ENCODE measurements around the gene RPS14. TPM values are rescaled to one million over a fixed set of nuclear protein-coding genes. Genes with fewer than 3 reads are reported as not detected.
A peak's percentile ranks its signal among the peaks of the same experiment; 100 is the strongest.

The RPS14 gene
- total and polyA plus RNA-seq, 5 donors from 2014 or later, result 3,121 to 8,871 (median 6,266) TPM

- peaks cover 49% of the 10 kb centered on the region for H3K36me3 Mint-ChIP-seq
- no peak for DNase-seq
Measured at GRCh38 chr5:150399524-150400211, 49.9 kb downstream of the RPS14 start.

GRCh38 chr5:150398722-150399523 lies 50.6 kb downstream of the RPS14 start:
- Histone ChIP-seq H3K27ac (ENCODE audit: insufficient read depth, low read length, poor library complexity, severe bottlenecking) (peak overlapping the region; percentile 16), H3K4me1 (ENCODE audit: control insufficient read depth, insufficient read depth, low read length, poor library complexity, severe bottlenecking) (no peaks in the 10 kb centered on the region), H3K36me3 (ENCODE audit: control insufficient read depth, insufficient read depth, low read length) (peaks cover 90% of the 10 kb centered on the region), H3K9me3 (ENCODE audit: control insufficient read depth in 2 of 2, low read length in 2 of 2) (no peaks in the 10 kb centered on the region), H3K4me3 (ENCODE audit: low read depth, low read length) (no peak overlapping the region), H3K27me3 (ENCODE audit: control insufficient read depth, insufficient read depth, low read length) (no peaks in the 10 kb centered on the region)
- Mint-ChIP-seq H3K27ac (no peak overlapping the region), H3K4me3 (peak overlapping the region in 1 of 4 donors; percentile 68), H3K36me3 (peaks cover 49% of the 10 kb centered on the region), H3K9me3 (no peaks in the 10 kb centered on the region), H3K27me3 (peaks cover 4% of the 10 kb centered on the region), H3K4me1 (peaks cover 0 to 7% (median 0%) of the 10 kb centered on the region in 4 donors)
- peak; percentile 43 to 44 for ATAC-seq (ENCODE audit: low read depth in 2 of 2)
- DNase-seq, result peak in 2 of 3 donors; percentile 26 to 47

More at GRCh38 chr5:150399524-150400211, 49.9 kb downstream of the RPS14 start:
- Histone ChIP-seq H3K4me1 (ENCODE audit: control insufficient read depth, insufficient read depth, low read length, poor library complexity, severe bottlenecking) (no peaks in the 10 kb centered on the region), H3K27me3 (ENCODE audit: control insufficient read depth, insufficient read depth, low read length) (no peaks in the 10 kb centered on the region), H3K36me3 (ENCODE audit: control insufficient read depth, insufficient read depth, low read length) (peaks cover 92% of the 10 kb centered on the region), H3K9me3 (ENCODE audit: control insufficient read depth in 2 of 2, low read length in 2 of 2) (no peaks in the 10 kb centered on the region), H3K27ac (ENCODE audit: insufficient read depth, low read length, poor library complexity, severe bottlenecking) (no peak overlapping the region), H3K4me3 (ENCODE audit: low read depth, low read length) (no peak overlapping the region)
- Mint-ChIP-seq H3K4me3 (peak overlapping the region in 1 of 4 donors; percentile 48), H3K9me3 (no peaks in the 10 kb centered on the region), H3K27me3 (peaks cover 4% of the 10 kb centered on the region), H3K27ac (peak overlapping the region in 1 of 3 donors; percentile 85), H3K4me1 (peaks cover 0 to 7% (median 0%) of the 10 kb centered on the region in 4 donors)
- ATAC-seq (ENCODE audit: low read depth in 2 of 2), result no peak

- Histone ChIP-seq H3K27me3 (ENCODE audit: control insufficient read depth, insufficient read depth, low read length) (no peaks in the 10 kb centered on the region), H3K27ac (ENCODE audit: insufficient read depth, low read length, poor library complexity, severe bottlenecking) (no peak overlapping the region), H3K9me3 (ENCODE audit: control insufficient read depth in 2 of 2, low read length in 2 of 2) (no peaks in the 10 kb centered on the region), H3K4me3 (ENCODE audit: low read depth, low read length) (no peak overlapping the region), H3K36me3 (ENCODE audit: control insufficient read depth, insufficient read depth, low read length) (peaks cover 91% of the 10 kb centered on the region), H3K4me1 (ENCODE audit: control insufficient read depth, insufficient read depth, low read length, poor library complexity, severe bottlenecking) (no peaks in the 10 kb centered on the region)
- DNase-seq, result no peak
- ATAC-seq (ENCODE audit: low read depth in 2 of 2), result no peak
- Mint-ChIP-seq H3K27ac (peak overlapping the region in 2 of 3 donors; percentile 11 to 72), H3K4me3 (no peak overlapping the region), H3K27me3 (peaks cover 4% of the 10 kb centered on the region), H3K4me1 (peaks cover 0 to 7% (median 0%) of the 10 kb centered on the region in 4 donors), H3K9me3 (no peaks in the 10 kb centered on the region), H3K36me3 (peaks cover 53% of the 10 kb centered on the region)
Measured at GRCh38 chr5:150397782-150398721, 51.5 kb downstream of the RPS14 start.

GRCh38 chr5:150397146-150397781 lies 52.3 kb downstream of the RPS14 start:
- H3K4me1 ChIP-seq (ENCODE audit: control insufficient read depth, insufficient read depth, low read length, poor library complexity, severe bottlenecking), result no peaks in the 10 kb centered on the region
- H3K27me3 ChIP-seq (ENCODE audit: control insufficient read depth, insufficient read depth, low read length), result no peaks in the 10 kb centered on the region
- no peak overlapping the region for H3K4me3 Mint-ChIP-seq
- H3K9me3 ChIP-seq (ENCODE audit: control insufficient read depth in 2 of 2, low read length in 2 of 2), result no peaks in the 10 kb centered on the region
- no peak overlapping the region for H3K27ac ChIP-seq (ENCODE audit: insufficient read depth, low read length, poor library complexity, severe bottlenecking)
- peaks cover 89% of the 10 kb centered on the region for H3K36me3 ChIP-seq (ENCODE audit: control insufficient read depth, insufficient read depth, low read length)
- H3K36me3 Mint-ChIP-seq, result peaks cover 48% of the 10 kb centered on the region
- peaks cover 0 to 5% (median 0%) of the 10 kb centered on the region in 4 donors for H3K4me1 Mint-ChIP-seq
- peaks cover 4% of the 10 kb centered on the region for H3K27me3 Mint-ChIP-seq
- no peak overlapping the region for H3K4me3 ChIP-seq (ENCODE audit: low read depth, low read length)
- ATAC-seq (ENCODE audit: low read depth in 2 of 2) (no peak), DNase-seq (no peak)
- peak overlapping the region in 1 of 3 donors; percentile 72 for H3K27ac Mint-ChIP-seq
- H3K9me3 Mint-ChIP-seq, result no peaks in the 10 kb centered on the region

- H3K4me1 Mint-ChIP-seq, result peaks cover 0 to under 1% (median 0%) of the 10 kb centered on the region in 4 donors
- DNase-seq (no peak), ATAC-seq (ENCODE audit: low read depth in 2 of 2) (no peak)
- no peak overlapping the region for H3K4me3 Mint-ChIP-seq
- H3K27me3 Mint-ChIP-seq, result no peaks in the 10 kb centered on the region
- peaks cover 47% of the 10 kb centered on the region for H3K36me3 Mint-ChIP-seq
- Histone ChIP-seq H3K4me3 (ENCODE audit: low read depth, low read length) (no peak overlapping the region), H3K36me3 (ENCODE audit: control insufficient read depth, insufficient read depth, low read length) (peaks cover 90% of the 10 kb centered on the region), H3K9me3 (ENCODE audit: control insufficient read depth in 2 of 2, low read length in 2 of 2) (no peaks in the 10 kb centered on the region), H3K27me3 (ENCODE audit: control insufficient read depth, insufficient read depth, low read length) (no peaks in the 10 kb centered on the region), H3K4me1 (ENCODE audit: control insufficient read depth, insufficient read depth, low read length, poor library complexity, severe bottlenecking) (no peaks in the 10 kb centered on the region), H3K27ac (ENCODE audit: insufficient read depth, low read length, poor library complexity, severe bottlenecking) (no peak overlapping the region)
- peak overlapping the region in 1 of 3 donors; percentile 82 for H3K27ac Mint-ChIP-seq
- no peaks in the 10 kb centered on the region for H3K9me3 Mint-ChIP-seq
Measured at GRCh38 chr5:150396267-150396666, 53.3 kb downstream of the RPS14 start.

- Histone ChIP-seq H3K4me1 (ENCODE audit: control insufficient read depth, insufficient read depth, low read length, poor library complexity, severe bottlenecking) (no peaks in the 10 kb centered on the region), H3K36me3 (ENCODE audit: control insufficient read depth, insufficient read depth, low read length) (peaks cover 90% of the 10 kb centered on the region), H3K27me3 (ENCODE audit: control insufficient read depth, insufficient read depth, low read length) (no peaks in the 10 kb centered on the region), H3K4me3 (ENCODE audit: low read depth, low read length) (no peak overlapping the region), H3K27ac (ENCODE audit: insufficient read depth, low read length, poor library complexity, severe bottlenecking) (no peak overlapping the region), H3K9me3 (ENCODE audit: control insufficient read depth in 2 of 2, low read length in 2 of 2) (no peaks in the 10 kb centered on the region)
- Mint-ChIP-seq H3K9me3 (no peaks in the 10 kb centered on the region), H3K27me3 (no peaks in the 10 kb centered on the region), H3K4me1 (no peaks in the 10 kb centered on the region), H3K27ac (no peak overlapping the region), H3K36me3 (peaks cover 43% of the 10 kb centered on the region), H3K4me3 (no peak overlapping the region)
- ATAC-seq (ENCODE audit: low read depth in 2 of 2) (no peak), DNase-seq (no peak)
Measured at GRCh38 chr5:150395688-150395975, 53.9 kb downstream of the RPS14 start.

Measured in CD4-positive, CD25-positive, alpha-beta regulatory T cell (primary cell).